Vagina (tissue), 2 donors: ENCODE data around the gene OR12D1. TPM values are rescaled to one million over a fixed set of nuclear protein-coding genes. Genes with fewer than 3 reads are reported as not detected.

Source experiments
- DNase-seq, 2 donors: peaks; one replicate each; pipeline ENCODE4 v3.0.0-alpha.2; 2017; ENCODE audit errors: extremely low spot score in 2 of 2
- H3K27ac ChIP-seq: fragments of 200-600 bp; sonication (generic); one replicate; pipeline ENCODE4 v1.5.1; 2019
- H3K27me3 ChIP-seq: fragments of 200-600 bp; sonication (generic); one replicate; pipeline ENCODE4 v1.5.1; 2019
- H3K36me3 ChIP-seq, 2 donors: fragments of 200-600 bp; sonication (generic); one replicate each; pipeline ENCODE4 v1.5.1; 2017 to 2019
- H3K4me1 ChIP-seq: fragments of 200-600 bp; sonication (generic); one replicate; pipeline ENCODE4 v1.5.1; 2019
- H3K4me3 ChIP-seq, 2 donors: fragments of 200-600 bp; sonication (generic); 1 replicate in 1 of 2; 2 replicates in 1 of 2; pipeline ENCODE4 v1.5.1; 2016 to 2019
- H3K9me3 ChIP-seq: fragments of 200-600 bp; sonication (generic); one replicate; pipeline ENCODE4 v1.5.1; 2019
- CTCF ChIP-seq, 3 experiments: fragments of 450-650 bp in 2 of 3; fragments of 200-600 bp in 1 of 3; sonication (generic) in 1 of 3; IDR thresholded peaks; one replicate each; pipeline ENCODE4 v1.5.1; 2017 to 2019; ENCODE audit warnings: antibody characterized with exemption in 3 of 3, mild to moderate bottlenecking in 2 of 3, moderate library complexity in 2 of 3
- POLR2A ChIP-seq, 2 donors: fragments of 450-650 bp; IDR thresholded peaks; one replicate each; pipeline ENCODE4 v1.6.1; 2017; ENCODE audit warnings: antibody characterized with exemption in 2 of 2, mild to moderate bottlenecking in 2 of 2, moderate library complexity in 2 of 2
- POLR2AphosphoS5 ChIP-seq, 2 donors: sonication (generic); formaldehyde crosslinking; IDR thresholded peaks; one replicate each; pipeline ENCODE4 v1.9.0; 2017; ENCODE audit warnings: antibody characterized with exemption in 2 of 2, mild to moderate bottlenecking in 2 of 2, low read depth in 1 of 2; ENCODE audit not compliant: insufficient read depth in 1 of 2
- intact Hi-C: fragments of 100-400 bp; cut with DNase I; formaldehyde crosslinking; loops from one replicate; pipeline ENCODE4 v1.15.1; 2023
- total RNA-seq: library from RNA; depleted of rRNA; stranded (reverse); fragments of >200 nt; gene quantifications from one replicate; pipeline ENCODE4 v1.2.3, GENCODE V29; 2016

Gene OR12D1
- total RNA-seq, 1 donor from 2014 or later = not detected

GRCh38 chr6:29395331-29395730 is 19.4 kb upstream of the OR12D1 start, which contains the start of gene OR12D2:
Gene OR12D2, plus strand, starts transcription at chr6:29395631. Its CDS starts 1,069 bp downstream, at chr6:29396700.
- no peak for DNase-seq
- Histone ChIP-seq H3K4me3 (no peak within 1 kb of the TSS), H3K36me3 (no peaks in the 10 kb centered on the region), H3K27me3 (no peaks in the 10 kb centered on the region), H3K9me3 (no peaks in the 10 kb centered on the region), H3K27ac (no peak within 1 kb of the TSS), H3K4me1 (no peaks in the 10 kb centered on the region)
- intact Hi-C loops = no loop called here
- no peak for TF ChIP-seq POLR2AphosphoS5 (IDR thresholded peaks at IDR 0.05; ENCODE audit: insufficient read depth in 1 of 2, low read depth in 1 of 2)
- TF ChIP-seq CTCF (IDR thresholded peaks at IDR 0.05) = no peak
- TF ChIP-seq POLR2A (IDR thresholded peaks at IDR 0.05) = no peak

- H3K36me3 ChIP-seq = no peaks in the 10 kb centered on the region
- TF ChIP-seq CTCF (IDR thresholded peaks at IDR 0.05) (no peak), POLR2A (IDR thresholded peaks at IDR 0.05) (no peak), POLR2AphosphoS5 (IDR thresholded peaks at IDR 0.05; ENCODE audit: insufficient read depth in 1 of 2, low read depth in 1 of 2) (no peak)
- no peaks in the 10 kb centered on the region for H3K27me3 ChIP-seq
- H3K4me3 ChIP-seq = no peak overlapping the region
- no peaks in the 10 kb centered on the region for H3K9me3 ChIP-seq
- DNase-seq = no peak
- no peaks in the 10 kb centered on the region for H3K4me1 ChIP-seq
- no peak overlapping the region for H3K27ac ChIP-seq
- intact Hi-C loops = no loop called here
These were observed 15.2 kb upstream of the OR12D1 start for GRCh38 chr6:29399525-29399924.

DNA sequence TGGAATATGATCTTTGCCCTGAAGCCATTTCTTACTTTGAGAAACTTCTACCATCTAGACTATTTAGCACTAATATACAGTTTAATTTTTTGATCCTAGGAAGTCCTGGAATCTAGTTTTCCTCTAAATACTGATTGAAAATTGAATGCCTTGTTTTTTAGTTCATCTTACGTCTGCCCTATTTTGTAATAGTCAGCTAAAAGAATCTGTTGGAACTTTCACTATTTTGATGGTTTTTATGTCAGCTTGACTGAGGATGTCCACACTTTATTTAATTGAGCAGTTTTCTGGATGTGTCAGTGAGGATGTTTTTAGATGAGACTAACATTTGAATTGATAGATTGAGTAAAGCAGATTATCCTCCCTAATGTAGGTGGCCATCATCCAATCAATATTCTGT is 10.9 kb upstream of the OR12D1 start:
- TF ChIP-seq CTCF (IDR thresholded peaks at IDR 0.05) (no peak), POLR2A (IDR thresholded peaks at IDR 0.05) (no peak), POLR2AphosphoS5 (IDR thresholded peaks at IDR 0.05; ENCODE audit: insufficient read depth in 1 of 2, low read depth in 1 of 2) (no peak)
- H3K4me3 ChIP-seq = no peak overlapping the region

GRCh38 chr6:29419516-29419915 is 4.8 kb downstream of the OR12D1 start:
- no peaks in the 10 kb centered on the region for H3K9me3 ChIP-seq
- intact Hi-C loops = no loop called here
- TF ChIP-seq POLR2A (IDR thresholded peaks at IDR 0.05) (no peak), CTCF (IDR thresholded peaks at IDR 0.05) (no peak), POLR2AphosphoS5 (IDR thresholded peaks at IDR 0.05; ENCODE audit: insufficient read depth in 1 of 2, low read depth in 1 of 2) (no peak)
- no peaks in the 10 kb centered on the region for H3K27me3 ChIP-seq
- H3K27ac ChIP-seq = no peak overlapping the region
- DNase-seq = no peak
- no peaks in the 10 kb centered on the region for H3K4me1 ChIP-seq
- H3K4me3 ChIP-seq = no peak overlapping the region
- no peaks in the 10 kb centered on the region for H3K36me3 ChIP-seq

More for the DNA sequence above, 10.9 kb upstream of the OR12D1 start:
- H3K9me3 ChIP-seq = no peaks in the 10 kb centered on the region
- DNase-seq = no peak
- no peak overlapping the region for H3K27ac ChIP-seq
- no peaks in the 10 kb centered on the region for H3K4me1 ChIP-seq
- H3K27me3 ChIP-seq = no peaks in the 10 kb centered on the region
- intact Hi-C loops = no loop called here
- no peaks in the 10 kb centered on the region for H3K36me3 ChIP-seq

GRCh38 chr6:29424168-29424567 is 9.4 kb downstream of the OR12D1 start:
- H3K36me3 ChIP-seq = no peaks in the 10 kb centered on the region
- intact Hi-C loops = no loop called here
- no peak for DNase-seq
- no peak overlapping the region for H3K4me3 ChIP-seq
- no peaks in the 10 kb centered on the region for H3K9me3 ChIP-seq
- H3K4me1 ChIP-seq = no peaks in the 10 kb centered on the region
- TF ChIP-seq POLR2AphosphoS5 (IDR thresholded peaks at IDR 0.05; ENCODE audit: insufficient read depth in 1 of 2, low read depth in 1 of 2) (no peak), CTCF (IDR thresholded peaks at IDR 0.05) (no peak), POLR2A (IDR thresholded peaks at IDR 0.05) (no peak)
- no peaks in the 10 kb centered on the region for H3K27me3 ChIP-seq
- H3K27ac ChIP-seq = no peak overlapping the region
